Measurements from ENCODE around the gene NLGN2. TPM values are rescaled to one million over a fixed set of nuclear protein-coding genes. Genes with fewer than 3 reads are reported as not detected.

Gene NLGN2
- total and polyA plus RNA-seq, 2 experiments from 2014 or later = 14.4 to 38.7 TPM

- Histone ChIP-seq H3K27ac (ENCODE audit: low read depth) (no peak overlapping the region), H3K4me2 (no peak overlapping the region), H3K36me3 (ENCODE audit: insufficient read depth) (no peaks in the 10 kb centered on the region), H3K9me2 (ENCODE audit: insufficient read depth) (no peaks in the 10 kb centered on the region), H3K27me3 (ENCODE audit: insufficient read depth) (no peaks in the 10 kb centered on the region), H3F3A (replicated peaks; ENCODE audit: low read depth) (no peaks in the 10 kb centered on the region), H3K4me1 (ENCODE audit: insufficient read depth) (no peaks in the 10 kb centered on the region), H3K79me2 (replicated peaks; ENCODE audit: insufficient read depth) (no peaks in the 10 kb centered on the region), H3K4me3 (no peak overlapping the region), H4K20me1 (replicated peaks; ENCODE audit: insufficient read depth) (no peaks in the 10 kb centered on the region; the same call in 1 of the 2 replicates), H2AFZ (no peak overlapping the region)
- H3K27ac Mint-ChIP-seq = no peak overlapping the region
- no peaks in the 10 kb centered on the region for H3K9me3 Mint-ChIP-seq
- ATAC-seq (no peak), DNase-seq (ENCODE audit: low spot score) (no peak)
- H3K4me1 Mint-ChIP-seq = peaks cover 42% of the 10 kb centered on the region
- no peak overlapping the region for H3K4me3 Mint-ChIP-seq
- peaks cover 17% of the 10 kb centered on the region for H3K36me3 Mint-ChIP-seq (ENCODE audit: low read depth)
- TF ChIP-seq ETS1 (IDR thresholded peaks at IDR 0.05) (no peak), EZH2 (IDR thresholded peaks at IDR 0.05; ENCODE audit: low read depth, unreplicated experiment) (no peak), POLR2AphosphoS5 (IDR thresholded peaks at IDR 0.05; ENCODE audit: low read depth) (no peak), ZNF462 (CRISPR knock-in tag; IDR thresholded peaks at IDR 0.05) (no peak), JUNB (IDR thresholded peaks at IDR 0.05; ENCODE audit: unreplicated experiment) (no peak), NANOG (IDR thresholded peaks at IDR 0.05; ENCODE audit: borderline replicate concordance) (no peak), REST (IDR thresholded peaks at IDR 0.05; ENCODE audit: unreplicated experiment) (no peak), ZNF331 (CRISPR knock-in tag; IDR thresholded peaks at IDR 0.05; ENCODE audit: low read depth) (no peak), CTCF (conservative IDR thresholded peaks at IDR 0.05; ENCODE audit: low read depth in 2 of 2) (no peak), ZNF114 (CRISPR knock-in tag; IDR thresholded peaks at IDR 0.05) (no peak), CREB1 (CRISPR knock-in tag; IDR thresholded peaks at IDR 0.05; ENCODE audit: low read depth) (no peak), STAT1 (IDR thresholded peaks at IDR 0.05; ENCODE audit: unreplicated experiment) (no peak), EZH2phosphoT487 (IDR thresholded peaks at IDR 0.05; ENCODE audit: unreplicated experiment) (no peak)
- peaks cover 9% of the 10 kb centered on the region for H3K27me3 Mint-ChIP-seq (ENCODE audit: insufficient read depth, low read depth, poor library complexity)
Observed at GRCh38 chr17:7416323-7416722, 8.7 kb downstream of the NLGN2 start.

Data from GM23338 (cell line).